Kidney (tissue), 14 donors: ENCODE measurements around the gene P2RY2. TPM values are rescaled to one million over a fixed set of nuclear protein-coding genes. Genes with fewer than 3 reads are reported as not detected.

ENCODE experiments used
- DNase-seq, 5 donors: peaks; one replicate each; pipeline ENCODE4 v3.0.0-alpha.2; 2013 to 2020
- FAIRE-seq: peaks from 2 replicates; lab custom pipeline; 2012; peaks lifted over from hg19 to GRCh38; lab: Jason Lieb, UNC
- H3K27ac ChIP-seq, 2 donors: one replicate each; pipeline ENCODE4 v1.7.0; 2013; ENCODE audit warnings: low read depth in 2 of 2, low read length in 2 of 2, inconsistent platforms in 1 of 2
- H3K27me3 ChIP-seq: one replicate; pipeline ENCODE4 v1.7.1; 2013; ENCODE audit warnings: low read length, inconsistent platforms; ENCODE audit not compliant: control insufficient read depth, insufficient read depth
- H3K36me3 ChIP-seq, 3 donors: one replicate each; pipeline versions ENCODE4 v1.7.0 to v1.7.1; 2013; ENCODE audit warnings: low read length in 3 of 3, control low read depth in 1 of 3, inconsistent platforms in 1 of 3; ENCODE audit not compliant: insufficient read depth in 3 of 3, control insufficient read depth in 2 of 3
- H3K4me1 ChIP-seq, 3 donors: one replicate each; pipeline versions ENCODE4 v1.7.0 to v1.7.1; 2013; ENCODE audit warnings: low read length in 3 of 3, inconsistent platforms in 1 of 3, low read depth in 1 of 3; ENCODE audit not compliant: control insufficient read depth in 2 of 3, insufficient read depth in 2 of 3
- H3K4me3 ChIP-seq, 3 donors: one replicate each; pipeline versions ENCODE4 v1.7.0 to v1.8.1; 2013; ENCODE audit warnings: low read length in 3 of 3, control low read depth in 1 of 3, inconsistent platforms in 1 of 3
- H3K9ac ChIP-seq, 3 donors: one replicate each; pipeline versions ENCODE4 v1.7.0 to v1.7.1; 2013; ENCODE audit warnings: low read length in 3 of 3, control low read depth in 1 of 3, inconsistent platforms in 1 of 3
- H3K9me3 ChIP-seq, 3 donors: one replicate each; pipeline versions ENCODE4 v1.7.0 to v1.7.1; 2013; ENCODE audit warnings: low read length in 3 of 3, control low read depth in 1 of 3, inconsistent platforms in 1 of 3; ENCODE audit not compliant: control insufficient read depth in 2 of 3, insufficient read depth in 1 of 3
- intact Hi-C: fragments of 100-400 bp; cut with DNase I; formaldehyde crosslinking; loops from one replicate; pipeline ENCODE4 v1.11.1; 2022
- polyA plus RNA-seq: library from polyadenylated mRNA; stranded (reverse); fragments of 350-450 nt; fragmentation: Illumina TruSeq; extraction: RNeasy Lipid Tissue Mini Kit (QIAGEN cat#74804); gene quantifications from one replicate; pipeline ENCODE4 v1.2.3, GENCODE V29; 2014; ENCODE audit warnings: low read depth, low replicate concordance; ENCODE audit not compliant: insufficient read depth
- total RNA-seq: library from RNA; stranded (reverse); fragmentation: NEBNext Ultra II Directional; extraction: Animal tissue kit (Norgen Biotek cat#: 25700); gene quantifications from one replicate; pipeline ENCODE4 v1.2.1, GENCODE V29; 2021
- TF ChIP-seq, protein P1 (sequence below): IDR thresholded peaks from 3 replicates; pipeline ENCODE4 v1.5.1; 2012; ENCODE audit warnings: mild to moderate bottlenecking, moderate library complexity, borderline replicate concordance; ENCODE audit not compliant: insufficient read depth; ENCODE audit errors: extremely low read depth
- donor health status: control.
- donor health status: control.
- donor health status: control.
- donor health status: control.
- donor health status: control.
- donor health status: DM: yes; HTN: yes; CAD: no.
- donor health status: Normal renal cell carcinoma (clear cell type).

Gene P2RY2
- total and polyA plus RNA-seq, 2 donors from 2014 or later: 1.3 to 9.7 TPM

DNA sequence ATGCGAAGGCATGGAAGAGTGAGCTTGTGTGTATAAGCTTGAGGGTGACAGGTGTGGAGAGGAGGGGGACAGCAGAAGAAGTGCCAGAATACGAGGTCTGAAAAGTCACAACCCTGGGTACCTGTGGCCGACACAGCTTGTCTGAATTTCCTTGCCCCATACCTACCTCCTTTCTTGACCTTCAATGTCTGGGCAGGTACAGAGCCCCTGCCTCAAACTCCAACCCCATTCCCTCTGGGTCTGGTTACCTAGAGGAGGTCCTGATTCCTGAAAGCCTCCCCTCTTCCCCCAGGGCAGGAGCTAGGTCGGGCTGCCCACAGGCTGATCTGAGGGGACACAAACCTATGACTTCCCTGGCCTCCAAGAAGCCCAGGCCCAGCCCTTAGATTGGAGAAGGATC lies 39.4 kb upstream of the P2RY2 start:
- Histone ChIP-seq H3K9me3 (no peaks in the 10 kb centered on the region), H3K4me1 (peaks cover 2 to 13% (median 13%) of the 10 kb centered on the region in 3 donors), H3K27me3 (no peaks in the 10 kb centered on the region), H3K36me3 (no peaks in the 10 kb centered on the region), H3K27ac (no peak overlapping the region), H3K4me3 (no peak overlapping the region), H3K9ac (no peak overlapping the region)
- DNase-seq: no peak
- intact Hi-C loops: loop anchor here (5.0 to 10.0 kb wide), 2 partner anchors 346 to 454 kb away; no protein-coding TSS in a partner anchor
- TF ChIP-seq, protein P1, sequence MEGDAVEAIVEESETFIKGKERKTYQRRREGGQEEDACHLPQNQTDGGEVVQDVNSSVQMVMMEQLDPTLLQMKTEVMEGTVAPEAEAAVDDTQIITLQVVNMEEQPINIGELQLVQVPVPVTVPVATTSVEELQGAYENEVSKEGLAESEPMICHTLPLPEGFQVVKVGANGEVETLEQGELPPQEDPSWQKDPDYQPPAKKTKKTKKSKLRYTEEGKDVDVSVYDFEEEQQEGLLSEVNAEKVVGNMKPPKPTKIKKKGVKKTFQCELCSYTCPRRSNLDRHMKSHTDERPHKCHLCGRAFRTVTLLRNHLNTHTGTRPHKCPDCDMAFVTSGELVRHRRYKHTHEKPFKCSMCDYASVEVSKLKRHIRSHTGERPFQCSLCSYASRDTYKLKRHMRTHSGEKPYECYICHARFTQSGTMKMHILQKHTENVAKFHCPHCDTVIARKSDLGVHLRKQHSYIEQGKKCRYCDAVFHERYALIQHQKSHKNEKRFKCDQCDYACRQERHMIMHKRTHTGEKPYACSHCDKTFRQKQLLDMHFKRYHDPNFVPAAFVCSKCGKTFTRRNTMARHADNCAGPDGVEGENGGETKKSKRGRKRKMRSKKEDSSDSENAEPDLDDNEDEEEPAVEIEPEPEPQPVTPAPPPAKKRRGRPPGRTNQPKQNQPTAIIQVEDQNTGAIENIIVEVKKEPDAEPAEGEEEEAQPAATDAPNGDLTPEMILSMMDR: no peak
- no peak for FAIRE-seq

DNA sequence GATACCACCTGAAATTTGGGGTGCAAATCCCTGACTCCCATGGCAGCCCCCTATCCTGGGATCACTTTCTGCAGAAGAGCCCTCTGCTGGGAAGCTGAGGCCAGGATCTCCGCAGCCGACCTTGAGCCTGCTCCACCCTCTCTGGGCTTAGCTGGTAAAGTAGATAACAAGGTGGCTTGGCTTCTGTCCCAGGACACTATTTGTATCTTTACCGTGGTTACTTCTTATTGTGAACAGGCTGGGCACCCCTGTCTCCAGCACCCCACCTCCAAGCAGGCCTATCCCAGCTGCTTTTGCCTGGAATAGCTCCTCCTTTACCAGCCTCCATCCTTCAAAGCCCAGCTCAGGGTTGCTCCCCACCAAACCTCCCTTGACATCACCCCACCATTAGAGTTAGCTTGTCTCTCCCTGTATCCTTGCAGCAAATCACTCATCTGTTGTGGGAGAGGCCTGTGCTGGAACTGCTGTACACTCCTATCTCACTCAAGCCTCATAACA lies 35.2 kb upstream of the P2RY2 start:
- H3K4me3 ChIP-seq: no peak overlapping the region
- H3K27ac ChIP-seq: no peak overlapping the region
- peaks cover 0 to 2% (median 1%) of the 10 kb centered on the region in 3 donors for H3K4me1 ChIP-seq
- no peaks in the 10 kb centered on the region for H3K9me3 ChIP-seq
- no peak for DNase-seq
- TF ChIP-seq, protein P1: no peak
- H3K9ac ChIP-seq: no peak overlapping the region
- intact Hi-C loops: no loop called here
- H3K36me3 ChIP-seq: no peaks in the 10 kb centered on the region
- FAIRE-seq: no peak
- H3K27me3 ChIP-seq: no peaks in the 10 kb centered on the region

DNA sequence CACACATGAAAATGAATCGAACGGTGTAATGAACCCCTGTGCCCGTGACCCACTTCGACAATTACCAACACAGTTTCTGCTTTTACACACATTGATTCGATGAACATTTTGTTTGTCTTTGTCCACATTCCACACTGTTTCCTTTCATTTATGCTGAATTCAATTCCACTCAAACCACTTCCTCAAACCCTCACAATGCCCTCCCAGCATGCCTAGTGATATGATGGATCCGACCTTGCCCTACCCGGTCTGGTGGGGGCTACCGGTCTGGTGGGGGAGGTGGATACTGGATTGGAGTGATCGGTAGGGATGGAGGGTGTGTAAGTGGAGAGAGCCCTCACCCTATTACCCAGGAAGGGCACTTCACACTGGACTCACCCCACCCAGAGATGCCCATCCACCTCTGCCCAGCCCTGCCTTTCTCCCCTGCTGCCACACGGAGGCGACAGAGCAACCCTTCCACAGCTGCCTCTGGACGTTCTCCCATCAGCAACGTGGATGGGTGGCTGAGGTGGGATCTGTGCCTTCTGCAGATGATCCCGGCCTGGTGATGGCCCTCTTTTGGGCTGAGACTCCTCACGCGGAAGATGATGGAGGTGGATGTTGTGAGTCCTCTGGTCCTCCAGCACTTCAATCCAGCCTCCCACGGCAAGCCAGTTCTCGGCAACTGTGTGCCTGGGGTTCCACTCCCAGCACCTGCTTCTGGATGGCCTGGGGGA lies 33.0 kb upstream of the P2RY2 start:
- Histone ChIP-seq H3K27ac (no peak overlapping the region), H3K4me3 (no peak overlapping the region), H3K36me3 (no peaks in the 10 kb centered on the region), H3K27me3 (no peaks in the 10 kb centered on the region), H3K4me1 (no peaks in the 10 kb centered on the region), H3K9me3 (no peaks in the 10 kb centered on the region), H3K9ac (no peak overlapping the region)
- DNase-seq: peak; percentile 53 to 86 (median 69)
- TF ChIP-seq, protein P1: peak; percentile 92
- intact Hi-C loops: no loop called here
- FAIRE-seq: no peak
